ENCODE data around the gene SLC35D1.

Gene SLC35D1

DNA sequence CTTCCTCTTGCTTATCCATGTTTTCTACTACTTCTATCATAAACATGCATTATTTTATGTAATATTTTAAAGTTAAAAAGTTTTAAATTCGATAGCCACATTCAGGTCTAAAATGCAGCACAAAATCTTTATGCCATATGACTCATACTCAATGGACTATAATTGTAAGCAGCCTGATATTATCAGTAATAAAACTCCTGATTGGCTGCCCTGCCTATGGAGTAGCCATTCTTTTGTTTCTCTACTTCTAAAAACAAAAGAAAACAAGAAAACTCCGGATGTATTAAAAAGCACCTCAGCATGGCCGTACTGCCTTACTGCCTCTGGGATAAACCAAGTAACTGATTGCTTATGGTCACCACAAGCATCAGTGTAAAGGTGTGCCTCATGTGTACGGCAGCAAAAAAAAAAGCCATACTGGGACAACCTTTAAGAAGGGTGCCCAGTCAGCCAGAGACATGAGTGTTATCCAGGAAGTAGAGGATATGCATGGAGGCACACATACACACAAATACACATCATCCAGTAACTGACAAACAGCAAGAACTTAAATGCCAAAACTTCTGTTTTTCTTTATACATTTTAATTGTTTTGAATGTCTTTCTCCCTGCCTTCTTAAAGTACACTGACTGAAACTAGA lies 9.2 kb downstream of the SLC35D1 start:
- DNase-seq (ENCODE audit: low spot score): no peak

DNA sequence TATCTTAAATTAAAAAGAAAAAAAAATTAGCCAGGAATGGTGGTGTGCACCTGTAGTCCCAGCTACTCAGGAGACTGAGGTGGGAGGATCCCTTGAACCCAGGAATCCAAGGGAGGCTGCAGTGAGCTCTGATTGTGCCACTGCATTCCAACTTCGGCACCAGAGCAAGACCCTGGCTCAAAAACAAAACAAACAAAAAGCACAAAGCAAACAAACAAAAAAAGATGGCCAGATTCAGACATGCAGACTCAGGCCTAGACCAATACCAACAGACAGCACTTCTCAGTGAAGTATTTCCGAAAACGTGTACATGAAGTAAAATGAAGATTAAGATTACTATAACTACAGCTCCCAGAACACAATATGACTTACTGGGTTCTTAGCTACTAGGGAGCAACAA lies 10.6 kb downstream of the SLC35D1 start:
- DNase-seq (ENCODE audit: low spot score): no peak

DNA sequence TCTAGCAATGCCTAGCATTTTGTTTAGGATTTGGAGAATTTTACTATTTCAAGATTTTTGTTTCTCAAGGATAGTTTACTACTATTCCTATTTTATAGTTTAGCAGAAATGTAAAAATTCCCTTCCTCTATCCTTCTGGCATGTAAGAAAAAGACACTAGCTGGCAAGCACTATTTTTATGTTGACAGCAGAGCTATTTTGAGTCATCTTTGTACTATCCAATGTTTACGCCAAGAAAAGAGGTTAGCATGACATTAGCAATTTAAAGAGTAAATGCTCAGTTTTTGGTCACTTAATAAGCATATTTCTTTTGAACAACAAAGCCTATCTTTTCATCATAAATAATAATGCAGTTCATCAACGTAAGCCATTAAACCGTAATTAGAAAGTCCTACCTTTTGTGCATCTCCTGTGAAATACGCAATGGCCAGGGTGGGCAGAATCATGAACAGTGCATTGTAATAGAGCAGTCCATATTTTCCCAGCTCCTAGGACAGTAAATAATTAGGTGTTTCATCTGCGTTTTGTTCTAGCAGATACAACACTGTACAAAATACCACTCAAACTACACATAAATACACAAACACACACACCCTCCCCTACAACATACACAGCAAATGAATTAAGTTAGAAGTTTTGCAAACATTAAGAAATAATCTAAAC lies 12.0 kb downstream of the SLC35D1 start:
- DNase-seq (ENCODE audit: low spot score): no peak

DNA sequence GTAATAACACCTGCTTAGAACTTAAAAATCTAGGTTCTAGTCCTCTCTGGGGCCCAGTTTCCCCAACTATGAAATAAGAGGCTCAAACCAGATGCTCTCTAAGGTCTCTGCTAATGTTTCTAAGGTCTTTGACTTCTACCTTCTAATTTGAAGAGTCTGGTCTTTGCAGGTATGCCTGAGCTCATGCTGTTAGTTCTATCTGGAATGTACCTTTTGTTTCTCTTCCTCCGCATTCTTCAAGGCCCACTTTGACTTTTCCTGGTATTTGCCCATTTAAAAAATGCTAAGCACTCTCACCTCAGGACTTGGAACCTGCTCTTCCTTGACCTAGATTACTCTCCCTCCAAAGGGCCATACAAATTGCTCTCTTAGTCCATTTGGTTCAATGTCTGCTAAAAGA lies 13.5 kb downstream of the SLC35D1 start:
- DNase-seq (ENCODE audit: low spot score): no peak

DNA sequence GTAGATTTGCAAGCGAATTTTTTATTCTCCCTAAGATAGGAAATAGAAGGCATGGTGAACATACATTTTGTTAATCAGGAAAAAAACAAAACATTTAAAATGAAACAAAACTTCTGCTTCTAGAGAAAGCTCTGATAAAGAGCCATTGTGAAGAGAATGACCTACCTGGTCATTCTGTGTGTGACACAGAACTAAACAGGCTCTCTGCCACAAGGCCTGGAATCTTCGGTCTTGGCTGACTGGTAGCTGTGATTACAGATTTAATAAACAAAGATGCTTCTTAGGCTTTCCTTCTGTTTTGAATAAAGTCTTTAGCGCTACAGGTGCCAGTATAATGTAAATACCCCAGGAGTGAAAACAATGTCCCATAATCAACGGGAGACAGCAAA lies 22.1 kb downstream of the SLC35D1 start:
- no peak for DNase-seq (ENCODE audit: low spot score)

DNA sequence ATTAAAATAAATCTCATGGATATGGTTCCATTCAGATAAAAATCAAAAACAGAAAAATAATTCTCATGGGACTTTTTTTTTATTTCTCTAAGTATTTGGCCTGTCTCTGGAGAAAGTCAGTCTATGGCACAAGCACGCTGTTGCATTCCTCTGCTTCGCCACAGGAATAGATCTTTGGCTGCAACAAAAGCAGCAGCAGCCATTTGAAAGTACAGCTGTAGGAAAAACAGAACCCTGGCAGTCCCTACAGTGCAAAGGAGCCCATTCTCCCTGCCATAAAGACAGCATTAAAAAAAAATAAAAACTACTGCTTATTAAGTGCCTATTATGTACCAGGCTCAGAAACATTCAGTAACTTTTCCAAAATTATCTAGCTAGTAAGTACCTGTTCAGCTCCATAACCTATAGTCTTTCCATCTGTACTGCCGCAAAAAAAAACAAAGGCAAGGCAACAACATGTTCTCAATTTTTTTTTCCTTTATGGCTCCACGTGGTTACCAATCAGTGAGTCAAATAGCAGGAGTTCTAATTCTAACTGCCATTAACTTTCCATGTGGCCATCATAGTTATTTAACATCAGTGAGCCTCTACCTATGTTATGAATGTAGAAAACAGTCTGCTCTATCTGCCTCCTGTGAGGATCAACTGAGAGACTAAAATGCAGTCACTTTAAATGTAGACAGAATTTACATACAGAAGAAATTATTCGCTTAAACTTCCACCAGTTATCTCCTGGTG lies 22.7 kb downstream of the SLC35D1 start:
- DNase-seq (ENCODE audit: low spot score): no peak

DNA sequence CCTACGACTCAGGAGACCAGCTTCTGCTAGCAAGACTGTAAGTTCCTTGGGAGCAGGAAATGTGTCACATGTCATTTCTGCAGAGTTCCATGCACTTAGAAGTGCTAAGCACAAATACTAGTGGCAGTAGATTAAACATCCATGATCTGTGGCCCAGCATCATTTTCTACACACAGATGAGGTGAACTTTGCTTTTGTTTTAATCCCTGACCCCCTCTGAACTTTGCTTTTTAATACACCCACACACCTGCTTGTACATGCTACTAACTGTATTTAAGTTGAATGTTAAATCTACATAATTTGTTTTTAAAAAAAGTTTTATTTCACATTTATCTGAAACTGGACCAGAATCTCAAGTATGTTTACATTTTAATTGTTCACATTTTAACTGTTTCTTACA lies 24.5 kb downstream of the SLC35D1 start:
- no peak for DNase-seq (ENCODE audit: low spot score)

DNA sequence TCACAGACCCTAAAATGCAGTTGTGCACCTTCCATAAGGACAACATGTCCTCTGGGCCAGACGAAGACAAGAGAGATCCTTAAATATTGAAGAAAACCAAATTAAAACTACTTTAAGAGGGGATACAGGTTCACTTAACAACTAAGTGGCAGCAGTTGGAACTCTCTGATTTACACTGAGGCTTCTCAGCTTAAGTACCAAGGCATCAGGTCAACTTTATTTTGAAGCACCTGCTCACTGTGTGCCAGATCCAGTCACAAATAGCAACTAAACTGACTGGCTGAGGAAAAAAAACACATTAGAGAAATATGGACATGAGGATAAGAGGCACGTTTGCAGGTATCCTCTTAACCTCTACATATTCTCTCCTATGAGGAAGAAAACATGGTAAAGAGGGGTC lies 33.2 kb downstream of the SLC35D1 start:
- no peak for DNase-seq (ENCODE audit: low spot score)

DNA sequence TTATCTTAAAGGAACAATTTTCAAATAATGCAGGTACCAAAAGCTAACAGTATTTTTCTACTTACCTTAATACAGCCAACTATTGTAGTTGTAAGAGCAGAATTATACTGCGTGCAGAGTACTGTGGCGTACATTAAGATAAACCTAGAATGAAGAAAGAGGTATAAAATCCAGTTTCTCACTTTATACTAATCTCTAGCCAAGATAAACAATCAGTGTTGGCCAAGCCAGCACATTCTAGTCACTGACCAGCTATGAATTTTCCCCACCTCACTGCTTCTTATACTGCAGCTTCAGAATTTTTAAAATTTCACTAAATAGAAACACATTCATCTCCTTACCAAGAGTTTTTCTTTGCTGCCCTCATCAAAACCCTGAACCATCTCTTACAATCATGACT lies 33.6 kb downstream of the SLC35D1 start:
- no peak for DNase-seq (ENCODE audit: low spot score)

DNA sequence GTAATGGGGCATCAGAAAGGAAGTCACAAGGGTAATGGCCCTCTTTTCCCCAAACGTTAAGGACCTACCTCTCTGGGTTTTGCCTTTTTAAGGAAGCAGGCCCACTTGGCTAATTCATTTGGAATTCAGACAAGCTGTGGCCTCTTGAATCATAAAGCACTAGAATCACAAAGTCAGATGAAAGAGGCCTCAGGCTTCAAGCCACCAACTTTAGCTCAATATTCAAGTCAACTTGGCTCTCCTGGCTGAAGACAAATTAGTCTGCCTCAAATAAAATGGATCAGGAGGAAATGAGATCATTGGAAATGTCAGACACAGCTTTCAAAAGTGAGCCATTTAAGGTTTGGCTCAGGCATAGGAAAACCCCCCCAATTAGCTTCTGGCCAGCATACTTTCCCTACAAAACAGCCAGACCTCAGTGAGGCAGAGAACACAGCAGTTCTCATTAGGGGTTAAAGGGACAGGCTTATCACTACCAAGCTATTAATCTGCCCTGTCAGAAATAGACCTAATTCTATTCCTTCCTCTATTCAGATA lies 34.3 kb downstream of the SLC35D1 start:
- DNase-seq (ENCODE audit: low spot score): no peak

DNA sequence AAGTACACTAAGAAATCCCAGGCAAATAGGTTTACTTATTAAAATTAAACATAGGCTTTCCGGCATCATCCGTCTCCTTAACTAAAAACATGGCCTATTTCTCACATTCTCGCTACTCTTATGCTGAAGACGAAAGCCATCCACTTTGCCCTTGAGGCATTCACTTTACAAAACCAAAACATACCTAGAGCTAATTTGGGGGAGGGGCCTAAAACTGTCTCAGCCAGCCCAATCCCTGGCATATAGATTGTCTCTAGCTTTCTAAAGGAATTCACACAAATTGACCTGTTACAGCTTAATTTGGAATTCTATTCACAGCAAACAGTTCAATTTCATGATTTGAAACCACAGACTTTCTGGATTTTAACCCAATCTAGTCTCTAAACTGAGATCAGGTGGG lies 34.8 kb downstream of the SLC35D1 start:
- DNase-seq (ENCODE audit: low spot score): no peak

DNA sequence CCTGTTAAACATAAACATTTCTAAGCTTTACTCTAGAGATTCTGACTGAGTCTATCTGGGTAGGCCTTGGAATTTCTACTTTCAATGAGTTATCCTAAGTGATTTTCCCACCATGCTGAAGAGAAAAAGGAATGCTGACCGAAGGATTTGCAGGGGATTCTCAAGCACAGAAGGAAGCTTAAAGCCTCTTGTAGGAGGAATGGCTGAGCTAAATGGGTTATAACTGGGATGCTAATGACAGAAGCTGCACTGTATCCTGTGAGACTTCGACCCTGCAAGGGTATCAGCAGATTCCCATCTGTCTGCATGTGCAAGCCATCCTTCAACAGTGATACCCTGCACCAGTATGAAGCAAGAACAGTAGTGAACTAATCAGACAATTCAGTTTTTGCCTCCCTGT lies 35.4 kb downstream of the SLC35D1 start:
- DNase-seq (ENCODE audit: low spot score): no peak

DNA sequence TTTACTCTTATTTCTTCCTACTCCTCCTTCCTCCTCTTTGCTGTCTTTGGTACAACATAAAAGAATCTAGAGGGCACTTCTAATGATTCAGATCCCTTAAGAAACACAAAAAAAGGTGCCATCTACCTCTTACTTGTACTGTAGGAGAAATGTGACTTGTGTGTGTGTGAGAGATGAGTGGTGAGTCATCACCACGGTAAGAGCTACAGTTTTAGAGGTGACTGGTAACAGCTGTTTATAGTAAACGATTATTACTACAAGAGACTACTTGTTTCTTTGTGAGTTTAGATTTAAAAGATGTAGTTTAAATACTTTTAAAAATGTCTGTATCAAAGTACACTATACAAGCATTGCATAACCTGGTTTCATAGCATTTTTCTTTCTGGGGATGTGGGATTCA lies 40.4 kb downstream of the SLC35D1 start:
- DNase-seq (ENCODE audit: low spot score): peak; percentile 33

DNA sequence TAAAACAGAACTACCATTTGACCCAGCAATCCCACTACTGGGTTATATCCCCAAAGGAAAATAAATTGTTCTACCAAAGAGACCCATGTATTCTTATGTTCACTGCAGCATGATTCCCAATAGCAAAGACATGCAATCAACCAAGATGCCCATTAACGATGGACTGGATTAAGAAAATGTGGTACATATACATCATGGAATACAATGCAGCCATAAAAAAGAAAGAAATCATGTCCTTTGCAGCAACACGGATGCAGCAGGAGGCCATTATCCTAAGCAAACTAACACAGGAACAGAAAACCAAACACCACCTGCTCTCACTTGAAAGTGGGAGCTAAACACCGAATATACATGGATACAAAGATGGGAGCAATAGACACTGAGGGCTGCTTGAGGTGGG lies 44.2 kb downstream of the SLC35D1 start:
- DNase-seq (ENCODE audit: low spot score): no peak

DNA sequence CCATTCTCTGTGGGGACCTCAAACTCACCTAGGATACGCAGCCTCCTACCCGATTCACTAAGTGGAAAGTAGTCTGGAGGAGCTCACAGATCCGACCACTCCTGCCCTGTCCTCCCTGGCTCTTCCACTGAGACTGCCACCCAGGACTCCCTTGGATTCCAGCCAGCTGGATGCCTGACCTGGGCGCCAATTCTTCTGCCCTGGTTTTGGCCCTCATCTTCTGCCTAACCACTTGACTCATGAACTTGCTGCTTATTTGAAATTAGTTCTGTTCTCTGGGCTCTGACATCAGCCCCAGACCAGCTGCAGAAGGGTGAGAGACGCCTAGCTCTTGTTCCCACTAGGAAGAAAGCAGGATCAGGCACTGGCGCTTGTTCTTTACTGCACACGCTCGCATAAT lies 48.9 kb downstream of the SLC35D1 start:
- DNase-seq (ENCODE audit: low spot score): no peak

DNA sequence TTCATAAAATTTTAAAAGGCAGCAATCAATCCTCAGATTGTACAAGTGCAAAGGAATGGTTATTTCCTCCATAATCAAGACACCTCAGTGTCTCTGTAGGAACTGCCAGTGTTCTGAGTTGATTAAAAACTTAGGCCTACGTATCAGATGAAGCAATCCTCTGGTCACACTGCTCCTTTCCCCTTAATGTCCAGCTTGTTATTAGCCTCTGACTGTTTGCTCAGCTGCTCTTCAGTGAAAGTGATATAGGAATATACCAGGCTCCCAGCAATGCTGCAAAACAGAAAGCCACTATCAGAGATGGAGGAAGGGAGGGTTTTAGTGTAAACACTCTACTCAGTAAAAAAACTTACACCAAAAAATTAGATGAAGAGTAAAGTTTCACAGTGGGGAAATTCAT lies 49.8 kb downstream of the SLC35D1 start:
- DNase-seq (ENCODE audit: low spot score): no peak

DNA sequence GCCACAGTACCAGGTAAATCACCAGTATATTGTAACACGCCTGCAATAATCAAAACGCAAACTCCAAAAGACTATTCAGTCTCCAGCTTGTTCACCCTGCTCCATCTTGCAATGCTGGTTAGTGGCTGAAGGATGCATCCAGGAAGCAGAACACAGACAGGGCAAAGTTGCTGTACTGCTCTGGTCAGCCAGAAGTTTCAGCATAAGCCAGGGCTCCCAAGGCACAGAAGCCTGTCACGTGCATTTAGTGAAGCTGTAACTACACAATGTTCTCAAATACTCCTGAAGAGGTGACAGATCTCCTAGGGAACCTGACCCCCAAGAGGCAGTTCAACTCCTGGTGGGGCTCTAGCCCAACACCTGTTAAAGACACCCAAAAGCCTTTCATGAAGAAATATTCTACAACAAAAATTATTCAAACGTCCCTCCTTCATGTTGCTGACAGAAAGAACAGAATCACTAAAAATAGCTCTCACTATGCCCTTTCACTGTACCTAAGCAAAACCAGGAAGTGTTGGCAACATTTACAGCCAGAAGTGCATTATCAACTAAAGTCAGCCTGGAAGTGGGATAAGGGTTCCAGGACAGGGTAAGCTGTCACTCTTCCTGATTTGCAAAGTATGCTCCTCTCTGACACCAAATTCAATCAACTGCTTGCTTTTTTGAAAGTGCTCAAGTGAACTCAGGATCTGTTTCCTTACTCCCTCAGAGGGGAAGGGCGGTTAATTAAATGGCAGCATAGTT lies 52.1 kb downstream of the SLC35D1 start:
- no peak for DNase-seq (ENCODE audit: low spot score)

DNA sequence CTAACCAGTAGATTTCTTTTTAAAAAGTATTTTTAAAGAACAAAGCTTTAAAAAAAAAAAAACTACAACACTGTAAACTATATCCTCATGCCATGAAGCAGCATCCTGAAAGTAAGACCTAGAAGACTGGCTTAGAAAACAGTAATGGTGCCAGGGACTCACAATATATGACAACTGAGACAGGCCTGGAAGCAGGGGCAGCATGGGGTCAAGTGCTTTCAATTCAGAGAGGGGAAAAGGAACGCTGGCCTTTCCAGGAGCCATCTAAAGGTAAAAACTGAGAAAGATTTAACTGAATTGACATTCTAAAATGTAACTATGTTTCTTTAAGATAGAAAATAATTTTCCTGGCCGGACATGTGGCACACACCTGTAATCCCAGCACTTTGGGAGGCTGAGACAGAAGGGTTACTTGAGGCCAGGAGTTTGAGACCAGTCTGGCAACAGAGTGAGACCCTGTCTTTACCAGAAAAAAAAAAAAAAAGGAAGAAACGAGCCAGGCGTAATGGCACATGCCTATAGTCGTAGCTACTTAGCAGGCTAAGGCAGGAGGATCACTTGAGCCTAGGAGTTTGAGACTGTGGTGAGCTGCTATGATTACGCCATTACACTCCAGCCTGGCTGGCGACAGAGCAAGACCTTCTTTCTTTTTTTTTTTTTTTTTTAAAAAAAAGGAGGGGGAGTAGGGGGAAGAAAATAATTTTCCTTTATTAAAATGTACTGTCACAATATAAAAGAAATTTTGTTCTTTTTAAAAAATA lies 54.1 kb downstream of the SLC35D1 start:
- DNase-seq (ENCODE audit: low spot score): no peak

DNA sequence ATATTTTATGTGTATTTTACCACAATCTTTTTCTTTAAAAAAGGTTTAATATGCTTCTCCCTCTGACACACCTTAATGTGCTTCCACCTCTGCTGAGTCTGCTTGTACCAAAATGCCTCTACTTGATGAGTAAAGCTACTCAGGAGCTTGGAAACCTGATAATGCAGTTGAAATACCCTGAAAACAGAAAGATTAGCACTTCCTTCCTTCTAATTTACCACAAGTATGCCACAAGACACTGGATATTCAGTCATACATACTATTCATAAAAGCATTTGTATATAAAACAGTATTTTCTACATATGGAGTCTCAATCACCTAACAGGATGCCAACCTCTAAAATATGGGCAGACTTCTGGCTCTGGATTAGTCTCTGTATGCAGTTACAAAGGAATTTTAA lies 55.0 kb downstream of the SLC35D1 start:
- DNase-seq (ENCODE audit: low spot score): no peak

DNA sequence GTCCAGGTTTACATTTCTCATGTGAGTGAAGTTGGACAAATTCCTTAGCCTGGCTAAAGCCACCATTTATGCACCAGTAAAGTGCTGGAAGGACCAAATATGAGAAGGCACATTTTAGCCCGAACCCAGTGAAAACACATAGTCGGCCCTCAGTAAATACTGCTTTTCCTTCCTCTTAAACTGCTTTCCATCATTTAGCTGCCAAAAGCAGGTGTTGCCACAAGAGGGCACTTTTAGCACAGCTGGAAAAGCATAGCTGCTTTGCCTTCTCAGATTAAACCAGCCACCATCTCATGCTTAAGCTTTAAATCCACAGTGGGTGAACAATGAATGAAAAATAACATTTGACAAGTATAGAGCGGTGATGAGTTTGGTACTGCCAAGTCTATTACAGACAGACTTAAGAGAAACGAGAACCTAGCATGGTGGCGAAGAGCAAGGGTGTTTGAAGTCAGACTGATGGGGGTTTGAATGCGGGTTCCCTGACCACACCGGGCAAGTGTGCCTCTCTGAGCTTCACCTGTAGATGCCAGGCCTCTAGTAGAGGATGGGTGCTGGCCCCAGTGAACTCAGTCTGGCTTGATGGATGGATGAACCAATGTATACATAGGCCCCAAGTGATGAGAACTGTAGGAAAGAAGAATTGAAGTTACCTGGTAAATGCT lies 57.8 kb downstream of the SLC35D1 start:
- peak; percentile 53 for DNase-seq (ENCODE audit: low spot score)

DNA sequence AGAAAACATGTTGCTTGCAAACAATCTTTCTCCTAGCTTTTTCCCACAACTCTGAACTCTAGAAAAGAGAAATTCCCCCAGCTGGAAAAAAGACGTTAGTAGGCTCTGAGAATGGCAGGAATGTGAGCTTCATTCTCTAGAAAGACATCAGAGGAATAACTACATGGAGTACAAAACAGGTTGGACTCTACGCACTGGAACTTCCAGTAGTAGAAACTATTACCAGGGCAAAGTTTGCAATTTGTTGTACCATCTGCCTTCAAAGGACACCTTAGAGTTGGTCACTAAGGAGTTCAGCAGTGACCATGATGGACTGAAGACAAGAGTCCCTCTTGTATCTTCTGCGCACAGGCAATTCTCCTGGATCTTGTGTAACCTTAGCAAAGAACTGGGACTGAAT lies 60.9 kb downstream of the SLC35D1 start:
- DNase-seq (ENCODE audit: low spot score): no peak

Data from SW480 (cell line).